Stimulated activated CD4-positive, alpha-beta T cell treated with anti-CD3 and anti-CD28 coated beads, TNF-alpha, amount 100 ng/mL, for 1 hour (primary cell): ENCODE results near the gene MNX1.

Source experiments
- DNase-seq, 3 donors: peaks; one replicate each; pipeline ENCODE4 v3.0.0-alpha.2; 2020; ENCODE audit warnings: low read depth in 3 of 3, low spot score in 1 of 3

The MNX1 gene

DNA sequence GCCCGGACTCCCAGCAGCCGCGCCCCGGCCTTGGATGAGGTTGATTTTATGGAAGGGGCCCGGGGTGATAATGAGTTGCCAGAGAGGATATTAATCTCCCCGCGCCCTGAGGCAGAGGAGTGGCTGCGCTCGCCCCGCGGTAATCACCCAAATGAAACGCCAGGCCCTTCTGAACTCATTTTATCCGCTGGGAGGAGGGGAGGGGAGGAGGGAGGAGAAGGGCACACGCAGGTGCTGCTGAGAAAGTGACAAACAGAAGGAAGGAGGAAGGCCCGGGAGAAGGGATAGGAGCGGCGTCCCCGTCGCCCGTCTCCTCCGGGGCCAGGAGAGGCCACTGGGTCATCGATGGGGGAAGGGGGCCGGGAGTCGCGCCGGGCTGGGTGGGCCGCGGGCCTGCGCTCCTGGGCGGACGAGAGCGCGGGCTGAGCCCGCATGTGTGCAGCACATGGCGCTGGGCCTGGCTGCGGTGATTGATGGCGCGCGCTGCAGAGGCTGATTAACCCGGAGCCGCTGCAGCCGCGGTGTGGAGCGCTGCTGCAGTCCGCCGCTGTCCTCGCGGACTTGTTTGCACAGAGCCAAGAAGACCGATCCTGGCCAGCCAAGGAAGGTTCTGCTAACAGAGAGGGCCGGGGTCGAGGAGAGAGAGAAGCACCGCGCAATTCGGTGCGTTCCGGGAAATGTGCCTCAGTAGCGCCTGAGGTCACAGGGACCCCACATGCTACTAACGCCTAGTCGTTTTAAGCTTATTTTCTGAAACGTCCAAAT lies 6.5 kb downstream of the MNX1 start:
- DNase-seq = no peak

DNA sequence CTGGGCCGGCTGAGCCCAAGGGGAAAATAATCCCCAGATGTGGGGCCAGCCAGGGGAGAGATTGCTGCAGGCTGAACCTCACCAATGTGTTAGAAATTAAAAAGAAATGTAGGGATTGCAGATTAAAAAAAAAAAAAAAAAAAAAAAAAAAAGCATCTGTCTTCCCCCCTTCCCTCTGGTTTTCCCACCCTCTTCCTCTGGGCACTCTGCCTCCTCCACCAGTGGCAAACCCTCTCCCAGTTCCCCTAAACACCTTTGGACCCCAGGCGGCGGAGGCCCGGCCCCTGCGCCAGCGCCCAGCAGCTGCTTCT lies 7.1 kb downstream of the MNX1 start:
- DNase-seq = no peak

- no peak for DNase-seq
Observed at GRCh38 chr7:157002819-157003421, 7.5 kb downstream of the MNX1 start.

- DNase-seq = no peak
Observed at GRCh38 chr7:157001920-157002818, 8.3 kb downstream of the MNX1 start.

GRCh38 chr7:157000741-157001653 lies 9.5 kb downstream of the MNX1 start:
- no peak for DNase-seq

- DNase-seq = no peak
Observed at GRCh38 chr7:156999958-157000726, 10.3 kb downstream of the MNX1 start.

GRCh38 chr7:156998988-156999957 lies 11.2 kb downstream of the MNX1 start:
- no peak for DNase-seq

GRCh38 chr7:156994417-156994816 lies 16.0 kb downstream of the MNX1 start:
- DNase-seq = no peak

DNA sequence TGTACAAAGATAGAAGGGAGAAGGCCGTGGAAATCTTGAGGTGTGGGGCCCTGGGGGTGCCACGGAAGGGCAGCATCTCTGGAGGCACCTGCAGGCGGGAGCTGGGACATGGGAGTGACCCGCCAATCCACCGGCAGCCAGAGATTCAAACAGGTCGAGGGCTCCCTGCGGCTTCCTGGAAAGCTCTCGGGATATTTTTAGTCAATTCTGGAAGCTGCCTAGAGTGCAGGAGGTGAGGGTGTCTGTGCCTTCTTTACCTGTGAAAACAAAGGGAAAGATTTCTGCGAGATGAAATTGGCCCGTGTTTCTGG lies 16.6 kb downstream of the MNX1 start:
- no peak for DNase-seq

DNA sequence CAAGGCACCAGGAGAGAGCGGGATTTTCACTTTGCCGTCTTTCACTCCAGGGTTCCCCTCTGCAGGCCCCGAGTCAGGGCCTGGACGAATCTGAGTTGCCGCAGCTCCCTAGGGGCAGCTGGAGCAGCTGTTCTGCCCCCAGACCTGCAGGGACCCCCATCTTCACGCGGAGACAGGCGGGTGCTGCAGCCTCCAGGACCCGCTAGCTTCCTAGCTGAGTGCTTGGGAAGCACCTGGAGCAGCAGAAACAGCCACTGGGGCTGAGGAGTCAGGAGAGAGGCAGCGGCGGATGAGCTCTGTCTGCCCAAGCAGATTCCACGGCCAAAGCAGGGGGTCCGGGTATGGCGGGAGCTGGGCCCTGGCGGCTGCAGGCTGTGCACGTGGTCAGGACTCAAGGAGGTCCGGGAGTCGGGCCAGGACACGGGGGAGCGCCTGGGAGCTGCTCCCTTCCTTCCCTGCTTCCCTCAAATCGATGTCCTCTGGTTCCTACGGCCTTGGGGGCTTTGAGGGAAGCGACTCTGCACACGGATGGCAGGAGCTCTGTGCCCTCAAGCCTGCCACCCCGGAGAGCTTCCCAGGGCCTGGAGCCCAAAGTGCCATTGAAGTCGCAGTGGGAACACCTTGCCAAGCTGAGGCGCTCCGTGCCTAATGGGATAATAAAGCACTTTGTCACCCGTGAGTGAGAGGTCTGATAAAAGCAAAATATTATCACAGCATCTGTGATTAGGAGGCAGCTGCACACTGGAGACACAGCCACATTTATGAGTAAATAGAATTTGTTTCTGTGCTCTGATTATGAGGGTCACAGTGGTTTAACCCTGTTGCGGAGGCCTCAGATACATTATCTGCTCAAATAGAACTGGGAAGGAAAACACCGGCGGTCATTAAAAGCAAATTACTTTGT lies 17.2 kb downstream of the MNX1 start:
- no peak for DNase-seq

DNA sequence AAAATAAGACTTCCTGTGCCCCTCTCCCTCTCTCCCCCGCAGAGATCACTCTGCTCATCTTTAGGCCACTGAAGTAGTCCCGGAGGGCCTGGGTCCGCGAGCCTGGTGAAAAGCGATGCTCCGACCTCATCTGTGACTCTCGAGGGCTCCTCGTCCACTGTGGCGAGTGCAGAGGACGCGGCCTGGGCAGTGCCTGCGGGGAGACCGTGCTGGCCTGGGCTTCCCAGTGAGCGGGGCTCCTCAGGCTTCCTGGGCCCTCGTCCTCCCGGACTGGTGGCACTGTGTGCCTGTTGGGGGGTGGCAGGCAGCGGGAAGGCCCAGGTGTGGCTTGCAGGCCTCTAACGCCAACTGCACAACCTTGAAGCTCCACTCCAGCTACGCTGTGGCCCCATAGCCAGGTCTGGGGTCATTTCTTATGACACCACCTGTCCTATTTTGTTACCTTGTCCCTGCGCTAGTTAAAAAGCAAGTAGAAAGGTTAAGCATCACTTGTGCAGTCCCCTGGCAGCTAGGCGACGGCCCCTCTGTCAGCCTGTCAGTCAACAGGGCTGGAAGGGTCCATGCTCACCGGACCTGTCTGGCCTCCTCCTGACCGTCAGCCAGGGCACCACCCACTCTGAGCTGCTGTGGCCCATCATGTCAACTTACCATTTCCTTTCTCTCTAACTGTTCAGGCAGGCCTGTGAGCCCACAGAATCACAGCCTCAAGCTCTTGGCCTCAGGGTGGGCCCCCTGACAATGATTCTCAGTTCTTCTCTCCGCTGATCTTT lies 20.5 kb downstream of the MNX1 start:
- DNase-seq = no peak

GRCh38 chr7:156988343-156989185 lies 21.9 kb downstream of the MNX1 start:
- DNase-seq = no peak

- DNase-seq = no peak
Observed at GRCh38 chr7:156986378-156986777, 24.1 kb downstream of the MNX1 start.

DNA sequence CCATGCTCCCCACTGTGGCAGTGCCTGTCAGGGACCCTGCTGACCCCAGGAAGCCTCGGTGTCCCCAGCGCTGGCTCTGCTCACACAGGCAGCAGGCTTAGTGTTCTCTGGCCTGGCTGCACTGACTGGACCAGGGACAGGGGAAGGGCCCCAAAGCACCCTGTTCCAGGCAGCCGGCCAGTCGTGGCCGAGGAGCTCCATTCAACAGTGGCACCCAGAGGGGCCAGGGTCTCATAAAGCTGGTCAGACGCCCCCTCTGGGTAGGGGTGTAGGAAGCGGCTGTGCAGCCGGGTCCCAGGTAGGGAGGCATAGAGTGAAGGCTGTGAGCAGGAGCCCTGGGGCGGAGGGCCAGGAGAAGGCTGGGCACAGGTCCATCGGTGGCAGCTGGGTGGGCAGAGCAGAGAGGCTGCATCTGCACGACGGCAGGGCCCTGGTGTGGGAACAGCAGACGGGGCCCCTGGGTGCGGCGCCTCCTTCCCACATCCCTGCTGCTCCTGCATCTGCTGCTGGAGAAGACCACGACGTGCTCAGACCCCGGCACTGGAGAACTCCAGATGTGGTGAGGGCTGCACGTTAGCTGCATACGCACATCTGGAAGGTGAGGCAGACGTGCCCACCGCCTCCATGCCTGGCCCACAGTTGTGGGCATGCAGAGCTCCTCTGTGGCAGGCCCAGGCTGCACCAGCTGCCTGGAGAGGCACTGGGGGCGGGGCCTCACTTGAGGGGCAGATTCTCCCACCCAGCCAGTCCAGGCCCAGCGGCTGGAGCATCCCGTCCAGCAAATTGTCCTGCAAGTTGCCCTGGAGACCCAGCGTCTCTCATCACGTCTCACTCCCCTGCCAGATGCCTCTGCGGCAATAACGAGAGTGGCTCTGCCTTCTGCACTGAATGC lies 25.1 kb downstream of the MNX1 start:
- DNase-seq = no peak

DNA sequence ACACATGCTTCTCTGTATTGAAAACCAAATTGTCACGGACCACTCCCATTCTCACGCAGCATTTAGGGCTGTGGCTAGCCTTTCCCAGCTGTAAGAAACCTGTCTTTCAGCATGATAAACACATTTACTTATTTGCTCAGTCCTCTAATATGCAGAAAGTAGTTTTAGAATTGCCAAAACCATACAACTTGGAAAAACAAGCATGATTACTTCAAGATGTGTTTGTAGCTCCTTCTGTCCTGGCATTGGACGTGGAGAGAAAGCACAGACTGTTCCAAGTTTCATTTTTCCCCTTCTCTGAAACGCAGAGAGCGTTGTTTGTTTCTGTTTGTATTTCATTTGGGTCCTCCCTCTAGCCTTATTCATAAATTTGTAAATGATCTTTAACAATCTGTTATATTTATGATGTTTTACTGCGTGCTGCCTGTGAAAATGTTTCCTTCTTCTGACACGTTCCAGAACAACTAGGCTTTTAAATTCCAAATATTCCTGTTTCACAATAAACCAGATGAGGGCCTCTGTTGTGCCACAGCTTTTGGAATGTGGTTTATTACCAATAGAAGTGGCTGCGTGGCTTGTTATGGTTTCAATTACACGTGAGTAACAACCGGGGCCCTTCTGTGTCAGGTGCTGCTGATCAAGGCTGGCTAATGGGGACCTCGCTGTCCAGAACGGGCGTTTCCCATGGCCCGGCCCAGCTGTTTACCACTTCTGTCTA lies 26.1 kb downstream of the MNX1 start:
- DNase-seq = no peak
